Measurements from ENCODE around the gene LRRC18.

The LRRC18 gene

DNA sequence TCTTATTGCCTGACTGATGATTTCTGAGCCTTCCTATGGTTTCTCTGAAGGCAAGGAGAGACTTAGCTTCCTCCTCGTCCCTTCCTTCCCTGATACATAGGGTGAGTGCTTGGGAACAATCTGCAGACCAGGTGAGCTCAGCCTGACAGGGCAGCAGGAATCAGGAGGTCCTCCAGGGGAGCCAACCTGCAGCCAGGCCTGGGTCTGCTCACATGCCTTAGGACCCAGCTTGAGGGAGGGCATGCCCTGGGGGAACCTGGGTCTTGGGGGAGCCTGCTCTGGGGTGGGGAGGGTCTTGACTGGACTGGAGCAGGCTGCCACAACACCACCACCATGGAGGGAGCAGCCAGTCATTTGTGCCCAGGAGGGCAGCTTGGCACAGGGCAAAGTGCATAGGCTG, 57.7 kb downstream of the LRRC18 start:
- Histone ChIP-seq H3K36me3 (ENCODE audit: insufficient read depth, low read length) (no peaks in the 10 kb centered on the region), H3K79me2 (ENCODE audit: control insufficient read depth, insufficient read depth, low read length, unreplicated experiment) (no peaks in the 10 kb centered on the region), H3K27me3 (ENCODE audit: insufficient read depth, low read length) (peaks cover 9% of the 10 kb centered on the region; the same call in 1 of the 2 replicates), H3K27ac (ENCODE audit: low read depth, low read length) (no peak overlapping the region), H3K4me1 (ENCODE audit: control insufficient read depth, insufficient read depth, low read length, unreplicated experiment) (no peaks in the 10 kb centered on the region), H3K4me3 (ENCODE audit: low read depth, low read length) (no peak overlapping the region), H2AFZ (ENCODE audit: low read length, unreplicated experiment) (no peak overlapping the region)

DNA sequence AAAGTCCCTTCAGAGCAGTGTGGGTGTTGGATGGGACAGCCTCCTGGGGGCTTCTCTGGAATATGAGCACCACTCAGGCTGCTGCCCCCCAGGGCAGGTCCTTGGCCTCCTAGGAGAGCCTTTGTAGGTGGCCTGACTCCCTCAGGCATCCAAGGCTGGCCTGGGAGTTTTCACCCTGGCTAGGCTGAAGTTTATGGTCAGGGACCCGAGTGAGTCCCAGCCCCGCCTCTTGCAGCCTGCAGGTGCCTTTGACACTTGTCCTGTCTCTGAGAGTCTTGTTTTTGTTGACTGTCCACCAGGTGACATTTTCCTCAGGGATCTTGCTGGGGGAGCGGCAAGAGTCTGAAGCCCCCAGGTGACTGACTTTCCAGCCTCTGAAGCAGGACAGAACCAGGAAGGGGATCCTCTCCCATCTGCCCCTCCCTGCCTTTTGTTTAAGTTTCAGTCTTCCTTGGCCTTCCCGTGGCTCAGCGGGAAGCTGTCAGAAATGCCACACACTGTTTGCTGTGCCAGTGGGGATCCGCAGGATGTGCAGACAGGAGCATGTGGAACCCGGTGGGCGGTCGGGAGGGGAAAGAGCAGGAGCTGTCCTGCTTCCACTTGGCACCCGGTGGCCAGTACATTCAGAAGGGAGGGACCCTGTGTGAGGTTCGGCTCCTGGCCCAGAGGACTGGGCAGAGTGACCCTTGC, 59.5 kb downstream of the LRRC18 start:
- H3K4me3 ChIP-seq (ENCODE audit: low read depth, low read length): no peak overlapping the region
- H3K36me3 ChIP-seq (ENCODE audit: insufficient read depth, low read length): no peaks in the 10 kb centered on the region
- H3K27me3 ChIP-seq (ENCODE audit: insufficient read depth, low read length): peaks cover 10% of the 10 kb centered on the region; the same call in 1 of the 2 replicates
- H2AFZ ChIP-seq (ENCODE audit: low read length, unreplicated experiment): no peak overlapping the region
- H3K4me1 ChIP-seq (ENCODE audit: control insufficient read depth, insufficient read depth, low read length, unreplicated experiment): no peaks in the 10 kb centered on the region
- H3K27ac ChIP-seq (ENCODE audit: low read depth, low read length): no peak overlapping the region
- H3K79me2 ChIP-seq (ENCODE audit: control insufficient read depth, insufficient read depth, low read length, unreplicated experiment): no peaks in the 10 kb centered on the region

DNA sequence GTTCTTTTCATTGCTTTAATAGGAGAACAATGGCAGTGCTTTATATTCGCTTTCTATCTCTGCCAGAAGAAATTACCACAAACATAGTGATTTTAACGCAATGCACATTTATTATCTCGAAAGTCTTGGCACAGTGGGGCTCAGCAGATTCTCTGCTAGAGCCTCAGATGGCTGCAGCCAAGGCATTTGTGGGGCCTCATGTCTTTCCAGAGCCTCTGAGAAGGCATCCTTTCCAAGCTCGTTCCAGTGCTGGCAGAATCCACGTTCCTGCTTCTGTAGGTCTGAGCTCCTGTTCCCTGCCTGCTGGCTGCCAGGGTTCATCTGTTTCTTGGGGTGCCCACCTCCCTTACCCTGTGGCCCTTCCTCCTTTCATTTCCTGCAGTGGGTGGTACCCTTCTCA, 60.2 kb downstream of the LRRC18 start:
- Histone ChIP-seq H3K27ac (ENCODE audit: low read depth, low read length) (no peak overlapping the region), H3K79me2 (ENCODE audit: control insufficient read depth, insufficient read depth, low read length, unreplicated experiment) (no peaks in the 10 kb centered on the region), H3K36me3 (ENCODE audit: insufficient read depth, low read length) (no peaks in the 10 kb centered on the region), H3K4me1 (ENCODE audit: control insufficient read depth, insufficient read depth, low read length, unreplicated experiment) (no peaks in the 10 kb centered on the region), H3K27me3 (ENCODE audit: insufficient read depth, low read length) (peaks cover 10% of the 10 kb centered on the region; the same call in 1 of the 2 replicates), H2AFZ (ENCODE audit: low read length, unreplicated experiment) (no peak overlapping the region), H3K4me3 (ENCODE audit: low read depth, low read length) (no peak overlapping the region)

DNA sequence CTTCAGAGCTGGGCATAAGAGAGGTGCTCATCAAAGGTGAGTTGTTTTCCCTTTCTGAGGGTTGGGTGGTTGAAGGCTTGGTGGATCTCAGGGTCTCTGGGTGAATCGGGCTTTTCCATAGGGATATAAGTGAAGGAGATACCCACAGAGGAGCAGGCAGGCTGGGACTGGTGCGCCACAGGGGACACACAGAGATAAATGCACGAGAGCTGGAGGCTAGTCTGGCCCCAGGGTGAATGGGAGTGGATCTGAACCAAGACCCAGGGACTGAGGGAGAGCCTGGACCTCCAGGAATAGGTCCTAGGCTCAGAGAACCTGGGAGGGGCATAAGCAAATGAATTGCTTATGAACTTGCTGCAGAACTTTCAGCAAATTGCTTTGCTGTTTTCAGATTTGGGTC, 61.5 kb downstream of the LRRC18 start:
- no peaks in the 10 kb centered on the region for H3K4me1 ChIP-seq (ENCODE audit: control insufficient read depth, insufficient read depth, low read length, unreplicated experiment)
- no peaks in the 10 kb centered on the region for H3K36me3 ChIP-seq (ENCODE audit: insufficient read depth, low read length)
- no peak overlapping the region for H2AFZ ChIP-seq (ENCODE audit: low read length, unreplicated experiment)
- H3K27me3 ChIP-seq (ENCODE audit: insufficient read depth, low read length): peaks cover 12% of the 10 kb centered on the region; the same call in 1 of the 2 replicates
- H3K27ac ChIP-seq (ENCODE audit: low read depth, low read length): no peak overlapping the region
- no peak overlapping the region for H3K4me3 ChIP-seq (ENCODE audit: low read depth, low read length)
- H3K79me2 ChIP-seq (ENCODE audit: control insufficient read depth, insufficient read depth, low read length, unreplicated experiment): no peaks in the 10 kb centered on the region

DNA sequence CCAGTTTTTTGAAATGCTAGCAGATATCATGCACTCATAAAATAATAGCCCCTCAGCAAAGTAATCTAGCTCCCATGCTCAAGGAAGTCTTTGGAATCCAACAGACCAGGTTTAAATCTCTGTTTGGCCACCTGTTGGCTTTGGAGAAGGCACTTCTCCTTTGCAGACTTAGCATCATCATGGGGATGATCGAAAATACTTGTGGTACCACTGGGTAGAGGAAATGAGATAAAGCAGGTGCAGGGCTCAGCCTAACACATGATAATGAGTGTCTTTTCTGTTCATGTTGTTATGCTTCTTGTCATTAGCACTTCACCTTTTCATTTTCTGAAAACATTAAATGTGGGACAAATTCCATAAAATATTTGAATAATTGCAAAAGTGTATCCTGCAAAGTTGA, 67.4 kb downstream of the LRRC18 start:
- Histone ChIP-seq H3K4me1 (ENCODE audit: control insufficient read depth, insufficient read depth, low read length, unreplicated experiment) (no peaks in the 10 kb centered on the region), H3K27ac (ENCODE audit: low read depth, low read length) (no peak overlapping the region), H3K36me3 (ENCODE audit: insufficient read depth, low read length) (no peaks in the 10 kb centered on the region), H3K4me3 (ENCODE audit: low read depth, low read length) (no peak overlapping the region), H3K27me3 (ENCODE audit: insufficient read depth, low read length) (peaks cover 29% of the 10 kb centered on the region; the same call in 1 of the 2 replicates), H3K79me2 (ENCODE audit: control insufficient read depth, insufficient read depth, low read length, unreplicated experiment) (no peaks in the 10 kb centered on the region), H2AFZ (ENCODE audit: low read length, unreplicated experiment) (no peak overlapping the region)

Measured in ACC112 (cell line).